GM19099 (cell line): ENCODE measurements around the gene RHOT2.

ENCODE experiments used
- POLR2A ChIP-seq: IDR thresholded peaks from 3 replicates; pipeline ENCODE4 v1.6.1; 2011; ENCODE audit warnings: low read depth; ENCODE audit not compliant: insufficient read length; ENCODE audit errors: extremely low read depth

RHOT2 gene

GRCh38 chr16:723695-724094, 55.8 kb downstream of the RHOT2 start:
- no peak for TF ChIP-seq POLR2A
